Measurements from ENCODE around the gene STK4.
"Not testable (repeated sequence)": the region's sequence is repeated elsewhere in the genome, so short reads cannot be mapped to it uniquely, and the experiment has no call there.

Gene STK4

DNA sequence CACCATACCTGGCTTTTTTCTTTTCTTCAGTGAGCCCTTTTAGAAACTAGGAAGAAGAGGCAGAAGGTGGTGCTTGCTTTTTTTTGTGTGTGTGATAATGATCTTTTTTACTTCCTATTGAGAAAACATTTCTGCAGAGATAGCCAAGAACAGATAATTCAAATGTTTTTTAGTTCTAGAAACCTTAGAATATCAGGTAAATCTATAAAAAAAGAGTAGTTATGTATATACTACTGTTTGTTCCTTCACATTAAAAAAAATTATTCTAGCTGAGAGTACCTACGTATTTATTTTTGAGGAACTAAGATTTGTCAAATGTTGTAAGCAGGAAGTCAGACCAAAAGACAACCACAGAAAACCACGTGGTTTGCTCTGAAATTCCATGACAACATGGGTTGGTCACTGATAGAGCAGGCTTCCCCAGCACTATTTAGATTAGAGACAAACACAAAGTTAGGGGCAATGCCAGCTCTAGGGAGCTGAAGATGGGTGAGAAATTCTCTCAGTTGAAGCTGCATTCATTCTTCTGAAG, 12.8 kb downstream of the STK4 start:
- FAIRE-seq (peak; percentile 91), DNase-seq (ENCODE audit: extremely low spot score, insufficient read length, low read depth) (no peak)

DNA sequence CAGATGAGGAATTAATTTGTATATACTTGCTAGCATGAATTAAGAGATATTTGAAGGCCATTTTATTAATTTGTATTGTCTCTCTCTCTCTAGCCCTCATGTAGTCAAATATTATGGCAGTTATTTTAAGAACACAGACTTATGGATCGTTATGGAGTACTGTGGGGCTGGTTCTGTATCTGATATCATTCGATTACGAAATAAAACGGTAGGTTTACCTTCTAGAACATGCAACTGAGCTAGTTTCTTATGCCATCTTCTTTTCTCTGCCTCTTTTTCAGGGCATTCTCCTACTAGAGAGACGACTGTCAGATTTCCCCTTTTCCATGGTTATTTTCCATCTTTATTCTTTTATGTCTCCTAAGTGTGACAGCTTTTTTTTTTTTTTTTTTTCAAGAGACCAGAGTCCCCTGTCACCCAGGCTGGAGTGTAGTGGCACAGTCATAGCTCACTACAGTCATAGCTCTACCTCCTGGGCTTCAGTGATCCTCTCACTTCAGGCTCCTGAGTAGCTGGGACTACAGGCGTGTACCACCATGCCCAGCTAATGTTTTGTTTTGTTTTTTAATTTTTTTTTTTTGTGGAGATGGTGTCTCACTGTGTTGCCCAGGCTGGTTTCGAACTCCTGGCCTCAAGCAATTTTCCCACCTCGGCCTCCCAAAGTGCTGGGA, 15.6 kb downstream of the STK4 start:
- DNase-seq (ENCODE audit: extremely low spot score, insufficient read length, low read depth) (no peak), FAIRE-seq (no peak)

DNA sequence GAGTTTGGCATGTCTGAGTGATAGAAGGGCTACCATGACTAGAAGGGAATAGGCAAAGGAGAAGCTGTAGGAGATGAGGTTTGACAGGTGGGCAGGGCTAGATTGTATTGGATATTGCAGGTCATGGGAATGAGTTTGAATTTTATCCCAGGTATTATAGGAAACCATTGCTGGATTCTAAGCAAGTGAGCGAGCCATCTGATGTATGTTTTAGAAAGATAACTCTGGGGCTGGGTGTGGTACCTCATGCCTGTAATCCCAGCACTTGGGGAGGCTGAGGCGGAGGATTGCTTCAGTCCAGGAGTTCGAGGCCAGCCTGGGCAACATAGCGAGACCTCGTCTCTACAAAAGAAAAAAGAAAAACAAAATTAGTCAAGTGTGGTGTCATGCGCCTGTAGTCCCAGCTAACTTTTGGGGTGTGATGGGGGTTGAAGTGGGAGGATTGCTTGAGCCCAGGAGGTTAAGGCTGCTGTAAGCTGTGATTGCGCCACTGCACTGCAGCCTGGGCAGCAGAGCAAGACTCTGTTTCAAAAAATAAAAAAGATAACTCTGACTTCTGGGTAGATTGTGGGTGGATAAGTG, 16.9 kb downstream of the STK4 start:
- DNase-seq (ENCODE audit: extremely low spot score, insufficient read length, low read depth) (no peak), FAIRE-seq (no peak)

DNA sequence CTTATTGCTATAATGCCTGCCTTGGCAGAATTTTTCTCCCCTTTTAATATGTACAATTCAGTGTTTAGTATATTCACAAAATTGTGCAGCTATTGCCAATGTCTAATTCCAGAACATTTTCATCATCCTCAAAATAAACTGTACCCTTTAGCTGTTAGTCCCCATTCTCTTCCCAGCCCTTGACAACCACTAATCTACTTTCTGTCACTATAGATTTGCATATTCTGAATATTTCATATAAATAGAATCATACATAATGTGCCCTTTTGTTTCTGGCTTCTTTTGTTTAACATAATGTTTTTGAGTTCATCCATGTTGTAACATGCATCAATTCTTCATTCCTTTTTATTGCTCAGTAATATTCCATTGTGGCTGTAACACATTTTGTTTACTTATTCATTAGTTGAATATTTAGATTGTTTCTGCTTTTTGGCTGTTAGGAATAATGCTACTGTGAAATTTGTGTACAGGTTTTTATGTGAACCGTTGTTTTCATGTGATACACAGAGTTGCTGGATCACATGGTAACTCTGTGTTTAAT, 22.4 kb downstream of the STK4 start:
- no peak for DNase-seq (ENCODE audit: extremely low spot score, insufficient read length, low read depth)
- no peak for FAIRE-seq

DNA sequence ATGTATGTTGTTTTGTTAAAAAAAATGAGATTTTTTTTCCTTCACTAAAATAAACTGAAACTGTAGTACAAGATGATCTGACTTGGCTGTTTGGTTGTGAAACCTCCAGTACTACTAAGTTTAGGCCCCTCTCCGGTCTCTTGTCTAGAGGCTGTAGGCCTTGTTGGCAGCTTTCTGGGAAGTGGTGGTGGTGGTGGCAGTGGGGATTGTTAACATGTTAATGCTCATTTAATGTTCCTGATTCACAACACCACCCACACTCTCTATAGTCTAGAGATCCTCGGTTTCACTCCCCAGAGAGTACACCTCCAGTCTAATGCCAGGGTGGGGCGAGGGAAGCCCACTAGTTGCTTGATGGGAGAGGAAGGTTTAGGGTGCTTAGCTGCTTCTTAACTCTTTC, 24.1 kb downstream of the STK4 start:
- no peak for DNase-seq (ENCODE audit: extremely low spot score, insufficient read length, low read depth)
- FAIRE-seq = peak; percentile 52

DNA sequence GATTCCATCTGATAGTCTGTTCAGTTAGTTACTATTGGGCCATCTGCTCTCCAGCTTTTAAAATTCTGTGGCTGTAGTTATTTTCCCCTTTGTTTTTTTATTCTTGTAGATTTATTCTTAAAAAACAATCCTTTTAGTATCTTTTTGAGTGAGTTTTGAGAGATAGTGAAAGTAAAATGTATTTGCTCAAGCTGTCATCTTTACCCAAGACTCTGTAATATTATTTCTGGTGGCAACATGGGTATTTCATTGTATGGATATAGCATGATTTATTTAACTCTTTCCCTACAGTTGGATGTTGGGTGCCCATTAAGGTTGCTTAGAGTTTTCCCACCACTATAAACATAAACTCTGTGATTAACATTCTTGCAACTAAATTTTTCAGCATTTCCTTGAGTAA, 24.6 kb downstream of the STK4 start:
- no peak for FAIRE-seq

DNA sequence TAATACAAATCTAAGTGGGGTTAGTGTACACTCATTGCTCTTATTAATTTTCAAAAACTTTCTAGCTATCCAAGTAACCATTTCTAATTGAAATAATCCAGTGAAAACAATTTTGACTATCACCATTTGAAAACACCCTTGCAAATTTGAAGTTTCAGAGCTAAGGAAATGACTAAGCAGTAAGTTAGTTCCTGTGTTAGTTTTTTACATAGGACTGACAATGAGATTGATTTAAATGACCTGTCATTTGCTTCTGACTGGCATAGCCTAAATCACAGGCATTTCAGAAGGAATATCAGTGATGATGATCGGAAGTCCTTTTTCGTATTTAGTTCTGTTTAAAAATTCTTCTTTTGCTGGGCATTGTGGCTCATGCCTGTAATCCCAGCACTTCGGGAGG, 27.0 kb downstream of the STK4 start:
- no peak for DNase-seq (ENCODE audit: extremely low spot score, insufficient read length, low read depth)
- no peak for FAIRE-seq

More for the DNA sequence above, 24.6 kb downstream of the STK4 start:
- DNase-seq (ENCODE audit: extremely low spot score, insufficient read length, low read depth) = no peak

DNA sequence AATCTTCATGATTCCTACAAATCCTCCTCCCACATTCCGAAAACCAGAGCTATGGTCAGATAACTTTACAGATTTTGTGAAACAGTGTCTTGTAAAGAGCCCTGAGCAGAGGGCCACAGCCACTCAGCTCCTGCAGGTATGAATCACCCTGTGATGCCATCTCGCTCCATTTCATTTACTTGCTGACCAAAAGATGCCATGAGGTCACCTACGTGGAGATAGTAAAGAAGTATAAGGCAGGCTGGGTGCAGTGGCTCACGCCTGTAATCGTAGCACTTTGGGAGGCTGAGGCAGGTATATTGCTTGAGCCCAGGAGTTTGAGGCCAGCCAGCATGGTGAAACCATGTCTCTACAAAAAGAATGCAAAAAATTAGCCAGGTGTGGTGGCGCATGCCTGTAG, 30.9 kb downstream of the STK4 start:
- FAIRE-seq (no peak), DNase-seq (ENCODE audit: extremely low spot score, insufficient read length, low read depth) (no peak)

DNA sequence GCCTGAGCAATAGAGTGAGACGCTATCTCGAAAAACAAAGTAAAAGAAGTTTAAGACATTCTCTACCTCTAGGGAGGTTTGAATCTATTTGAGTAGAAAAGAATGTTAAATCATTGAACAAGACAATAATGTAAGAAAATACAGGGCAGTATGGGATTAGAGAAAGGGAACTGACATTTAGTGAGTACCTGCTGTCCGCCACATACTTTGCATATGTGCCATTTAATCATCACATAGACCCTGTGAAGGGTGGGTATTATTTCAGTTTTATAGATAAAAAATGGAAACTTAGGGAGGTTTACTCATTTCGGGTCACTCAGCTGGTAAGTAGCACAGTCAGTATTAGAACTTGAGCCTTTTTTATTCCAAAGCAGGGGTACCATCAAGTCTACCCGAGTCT, 31.4 kb downstream of the STK4 start:
- no peak for DNase-seq (ENCODE audit: extremely low spot score, insufficient read length, low read depth)
- no peak for FAIRE-seq

DNA sequence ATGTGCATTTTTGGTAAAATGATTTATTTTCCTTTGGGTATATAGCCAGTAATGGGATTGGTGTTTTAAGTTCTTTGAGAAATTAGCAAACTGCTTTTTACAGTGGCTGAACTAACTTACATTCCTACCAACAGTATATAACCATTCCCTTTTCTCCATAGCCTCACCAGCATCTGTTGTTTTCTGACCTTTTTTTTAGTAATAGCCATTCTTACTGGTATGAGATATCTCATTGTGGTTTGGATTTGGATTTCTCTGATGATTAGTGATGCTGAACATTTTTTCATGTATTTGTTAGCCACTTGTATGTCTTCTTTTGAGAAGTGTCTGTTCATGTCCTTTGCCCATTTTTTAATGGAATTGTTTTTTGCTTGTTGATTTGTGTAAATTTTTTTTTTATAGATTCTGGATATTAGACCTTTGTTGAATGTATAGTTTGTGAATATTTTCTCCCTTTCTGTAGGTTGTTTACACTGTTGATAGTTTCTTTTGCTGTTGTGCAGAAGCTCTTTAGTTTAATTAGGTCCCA, 42.3 kb downstream of the STK4 start:
- DNase-seq (ENCODE audit: extremely low spot score, insufficient read length, low read depth) = no peak
- no peak for FAIRE-seq

DNA sequence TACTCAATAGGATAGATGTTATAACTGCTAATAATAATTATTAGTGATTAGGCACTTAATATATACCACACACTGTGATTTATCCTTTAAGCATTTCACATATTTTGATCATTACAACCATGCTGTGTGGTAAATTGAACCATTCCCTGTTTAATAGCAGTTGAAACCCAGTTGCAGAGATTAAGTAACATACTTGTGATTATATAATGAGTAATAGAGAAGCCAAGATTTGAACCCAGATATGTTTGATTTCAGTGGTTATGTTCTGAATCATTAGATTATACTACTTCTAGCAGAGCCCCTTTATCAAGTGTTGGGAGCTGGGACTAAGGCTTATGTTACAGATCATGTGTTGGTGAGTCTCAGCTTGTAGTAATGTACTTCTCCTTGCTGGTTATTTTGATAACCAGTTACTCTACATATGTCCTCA, 44.1 kb downstream of the STK4 start:
- DNase-seq (ENCODE audit: extremely low spot score, insufficient read length, low read depth) (no peak), FAIRE-seq (no peak)

DNA sequence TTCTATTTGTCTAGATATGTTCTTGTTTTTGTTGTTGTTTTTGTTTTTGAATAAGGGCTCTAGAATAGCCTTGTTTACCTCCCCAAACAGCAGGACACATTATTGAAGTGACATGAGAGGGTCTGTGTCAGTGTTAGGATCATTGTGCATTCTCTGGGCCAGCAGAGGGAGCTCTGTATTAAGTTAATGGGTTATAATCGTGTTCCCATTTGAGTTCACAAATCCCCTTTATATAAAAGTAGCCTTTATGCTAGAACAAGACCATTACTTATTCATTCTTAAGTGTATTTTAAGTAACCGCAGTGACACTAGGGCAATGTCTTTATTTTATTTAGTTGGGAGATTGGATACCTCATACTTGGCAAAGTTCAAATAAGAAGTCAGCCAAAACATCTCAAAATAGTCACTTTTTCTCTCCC, 44.8 kb downstream of the STK4 start:
- peak; percentile 49 for FAIRE-seq
- DNase-seq (ENCODE audit: extremely low spot score, insufficient read length, low read depth) = no peak

DNA sequence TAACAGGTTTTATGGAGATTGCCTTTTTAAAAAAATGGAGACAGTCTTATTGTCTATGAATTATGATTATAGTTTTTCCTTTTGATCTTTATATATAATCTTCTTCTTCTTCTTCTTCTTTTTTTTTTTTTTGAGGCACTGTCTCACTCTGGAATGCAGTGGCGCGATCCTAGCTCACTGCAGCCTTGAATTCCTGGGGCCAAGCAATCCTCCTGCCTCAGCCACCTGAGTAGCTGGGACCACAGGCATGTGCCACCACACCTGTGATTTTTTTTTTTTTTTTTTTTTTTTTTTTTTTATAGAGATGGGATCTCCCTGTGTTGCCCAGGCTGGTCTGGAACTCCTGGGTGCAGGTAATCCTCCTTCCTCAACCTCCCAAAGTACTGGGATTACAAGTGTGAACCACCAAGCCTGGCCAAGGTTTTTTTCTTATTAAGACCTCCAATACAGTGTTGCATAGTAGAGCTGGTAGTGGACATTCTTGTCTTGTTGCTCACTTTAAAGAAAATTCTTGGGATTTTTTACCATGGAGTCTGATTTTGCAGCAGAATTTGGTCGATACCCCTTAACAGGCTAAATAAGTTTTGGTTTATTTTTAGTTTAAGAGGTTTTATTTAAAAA, 46.5 kb downstream of the STK4 start:
- DNase-seq (ENCODE audit: extremely low spot score, insufficient read length, low read depth) = no peak
- FAIRE-seq = no peak

DNA sequence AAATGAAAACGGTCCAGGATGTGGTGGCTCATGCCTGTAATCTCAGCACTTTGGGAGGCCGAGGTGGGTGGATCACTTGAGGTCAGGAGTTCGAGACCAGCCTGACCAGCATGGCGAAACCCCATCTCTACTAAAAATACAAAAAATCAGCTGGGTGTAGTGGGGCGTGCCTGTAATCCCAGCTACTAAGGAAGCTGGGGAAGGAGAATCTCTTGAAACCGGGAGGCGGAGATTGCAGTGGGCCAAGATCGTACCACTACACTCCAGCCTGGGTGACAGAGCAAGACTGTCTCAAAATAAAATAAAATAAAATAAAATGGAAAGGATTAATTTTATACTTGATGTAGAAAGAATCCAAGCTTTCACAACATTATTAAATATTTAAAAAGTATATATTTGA, 47.8 kb downstream of the STK4 start:
- not testable (repeated sequence) for DNase-seq (ENCODE audit: extremely low spot score, insufficient read length, low read depth)

DNA sequence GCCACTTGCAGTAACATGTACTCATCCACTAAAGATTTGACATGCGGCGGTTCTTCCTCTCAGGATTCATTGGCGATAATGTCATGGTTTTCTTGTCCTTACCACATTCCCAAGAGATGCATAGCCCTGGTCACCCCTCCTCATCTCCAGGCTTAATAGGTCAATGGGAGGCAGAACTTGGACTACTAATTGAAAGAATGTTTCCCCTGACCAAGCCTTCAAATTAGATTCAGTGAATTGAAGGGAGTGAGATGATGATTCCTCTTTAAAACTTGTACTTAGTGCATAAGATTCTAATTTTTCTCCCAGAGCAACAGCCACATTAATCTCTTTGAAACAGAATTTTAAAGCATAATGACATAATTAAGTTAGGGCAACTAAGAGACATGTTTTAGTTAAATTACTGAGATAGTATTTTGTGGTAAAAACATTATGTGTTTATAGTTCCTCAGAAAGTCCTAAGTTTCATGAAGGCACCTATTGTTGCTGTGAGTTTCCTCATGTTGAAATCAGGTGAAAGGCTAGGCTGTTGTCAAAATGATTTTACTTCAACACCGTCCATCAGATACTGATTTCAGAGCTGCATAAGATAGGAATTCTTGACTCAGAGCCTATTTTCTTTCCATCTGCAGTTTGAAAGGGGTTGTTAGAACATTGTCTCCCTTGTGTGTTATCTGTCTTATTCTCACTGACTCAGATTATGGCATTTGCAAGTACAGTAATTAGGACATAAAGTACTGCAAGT, 48.5 kb downstream of the STK4 start:
- FAIRE-seq = no peak
- DNase-seq (ENCODE audit: extremely low spot score, insufficient read length, low read depth) = no peak

More for the DNA sequence above, 47.8 kb downstream of the STK4 start:
- FAIRE-seq = not testable (repeated sequence)

DNA sequence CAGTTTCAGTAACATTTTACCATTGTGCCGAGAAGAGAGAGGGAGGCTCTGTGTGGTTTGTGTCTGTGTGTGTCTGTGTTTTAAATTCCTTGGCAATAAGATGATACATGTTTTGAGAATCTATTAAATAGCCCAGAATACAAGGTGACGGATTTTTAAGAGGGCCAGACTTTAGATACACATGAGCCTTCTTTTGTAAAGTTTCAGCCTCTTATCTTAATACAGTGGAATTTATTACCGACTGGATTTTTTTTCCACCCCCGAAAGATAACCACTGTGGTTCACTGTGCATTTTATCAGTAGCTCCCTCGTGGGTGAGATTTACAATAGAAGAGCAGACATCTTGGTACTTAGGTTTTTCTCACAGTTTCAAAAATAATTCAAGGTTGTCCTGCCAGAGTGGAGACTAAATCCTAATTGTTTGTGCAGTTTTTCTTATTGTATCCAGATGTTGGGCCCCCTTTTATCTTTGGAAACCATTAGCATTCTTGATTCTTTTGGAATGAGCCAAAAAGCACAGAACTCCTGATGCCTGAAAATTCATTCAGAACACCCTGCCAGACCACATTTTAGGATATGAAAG, 49.9 kb downstream of the STK4 start:
- no peak for FAIRE-seq
- DNase-seq (ENCODE audit: extremely low spot score, insufficient read length, low read depth) = no peak

DNA sequence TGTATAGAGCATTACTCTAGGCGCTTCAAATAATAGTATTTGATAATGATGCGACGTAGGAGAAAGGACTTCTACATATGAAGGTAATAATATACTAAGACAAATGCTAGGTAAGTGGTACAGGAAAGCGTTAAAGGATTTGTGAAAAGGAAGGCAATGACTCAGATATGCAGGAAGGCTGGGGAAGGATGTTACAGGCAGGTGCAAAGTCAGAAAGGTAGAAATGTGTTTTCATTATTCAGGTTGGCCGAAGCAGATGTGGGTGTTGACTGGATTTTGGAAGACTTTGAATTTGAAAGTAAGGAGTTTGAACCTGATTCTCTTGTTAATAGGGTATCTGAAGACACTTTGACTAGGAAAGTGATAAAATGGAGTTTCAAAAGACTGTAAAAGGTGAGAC, 51.0 kb downstream of the STK4 start:
- no peak for FAIRE-seq
- DNase-seq (ENCODE audit: extremely low spot score, insufficient read length, low read depth) = no peak

DNA sequence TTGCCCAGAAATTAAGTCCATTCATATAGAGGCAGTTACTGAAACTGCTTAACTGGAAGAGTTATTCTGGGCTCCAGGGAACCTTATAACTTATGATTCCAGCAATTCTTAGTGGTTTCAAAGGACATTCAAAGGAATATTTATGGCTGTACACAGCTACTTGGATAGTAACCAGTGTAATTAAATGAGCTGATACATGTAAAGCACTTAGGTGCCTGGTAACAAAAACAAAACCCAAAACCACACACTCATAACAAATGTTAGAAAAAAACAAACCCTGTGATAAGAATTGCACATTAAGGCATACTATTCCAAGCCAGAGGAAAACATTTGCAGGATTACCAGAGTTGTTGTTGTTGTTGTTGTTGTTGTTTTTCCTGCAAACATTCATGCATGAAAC, 51.5 kb downstream of the STK4 start:
- no peak for DNase-seq (ENCODE audit: extremely low spot score, insufficient read length, low read depth)

DNA sequence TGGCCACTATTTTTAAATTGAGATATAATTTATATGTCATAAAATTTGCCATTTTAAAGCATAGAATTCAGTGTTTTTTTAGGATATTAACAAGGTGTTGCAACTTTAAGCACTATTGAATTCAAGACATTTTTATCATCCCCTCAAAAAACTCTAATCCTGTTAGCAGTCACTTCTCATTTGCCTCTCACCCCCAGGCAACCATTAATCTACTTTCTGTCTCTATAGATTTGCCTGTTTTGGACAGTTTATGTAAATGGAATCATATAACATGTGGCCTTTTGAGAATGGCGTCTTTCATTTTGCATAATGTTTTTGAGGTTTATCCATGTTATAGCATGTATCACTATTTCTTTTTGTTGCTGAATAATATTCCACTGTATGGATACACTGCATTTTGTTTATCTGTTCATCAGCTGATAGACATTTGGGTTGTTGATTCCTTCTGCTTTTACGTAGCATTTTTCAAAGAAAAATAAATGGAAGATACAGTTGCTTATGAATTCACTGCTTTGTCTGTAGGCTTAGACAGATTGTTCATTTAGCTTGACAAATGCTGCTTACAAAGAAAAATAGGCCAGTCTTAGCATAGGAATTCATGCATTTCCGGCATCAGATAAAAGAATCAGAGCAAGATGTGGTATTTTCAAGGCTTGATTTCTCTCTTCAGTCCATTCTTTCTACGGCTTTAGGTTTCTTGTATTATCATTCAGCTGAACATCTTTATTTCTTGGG, 52.9 kb downstream of the STK4 start:
- DNase-seq (ENCODE audit: extremely low spot score, insufficient read length, low read depth) (no peak), FAIRE-seq (no peak)

More for the DNA sequence above, 51.5 kb downstream of the STK4 start:
- no peak for FAIRE-seq

All from GM18507 (cell line).